PFSK-1 (cell line): ENCODE data around the gene SSR2.

Source experiments
- FOXP2 ChIP-seq: optimal IDR thresholded peaks from 2 replicates; pipeline ENCODE3; 2011; ENCODE audit warnings: borderline replicate concordance, control low read depth, inconsistent platforms; ENCODE audit not compliant: insufficient read depth; ENCODE audit errors: extremely low read length, extremely low read depth
- POLR2AphosphoS5 ChIP-seq: IDR thresholded peaks from 2 replicates; pipeline ENCODE4 v1.6.1; 2012; ENCODE audit warnings: low read depth, mild to moderate bottlenecking, control low read depth, low read length, moderate library complexity
- REST ChIP-seq, 2 experiments: IDR thresholded peaks; 2 replicates each; pipeline versions ENCODE4 v1.6.1 to v1.8.0; 2011 to 2012; ENCODE audit warnings: low read depth in 2 of 2, low read length in 2 of 2, control low read depth in 1 of 2, inconsistent platforms in 1 of 2, mild to moderate bottlenecking in 1 of 2, moderate library complexity in 1 of 2; ENCODE audit not compliant: insufficient read depth in 1 of 2
- TAF1 ChIP-seq: IDR thresholded peaks from 2 replicates; pipeline ENCODE4 v1.6.1; 2012; ENCODE audit warnings: low read length, control low read depth, borderline replicate concordance; ENCODE audit not compliant: insufficient read depth

GRCh38 chr1:155993595-155993994, 27.2 kb downstream of the SSR2 start:
- no peak for TF ChIP-seq POLR2AphosphoS5
- TF ChIP-seq TAF1 = no peak
- no peak for TF ChIP-seq REST (IDR thresholded peaks at IDR 0.05; ENCODE audit: insufficient read depth in 1 of 2, low read depth in 2 of 2, low read length in 2 of 2)
- TF ChIP-seq FOXP2 = no peak
